ENCODE results near the gene EPS15. TPM values are rescaled to one million over a fixed set of nuclear protein-coding genes. Genes with fewer than 3 reads are reported as not detected.
"Not testable (repeated sequence)": the region's sequence is repeated elsewhere in the genome, so short reads cannot be mapped to it uniquely, and the experiment has no call there.

Gene EPS15
- total and polyA plus RNA-seq, 4 donors = 8.8 to 52.1 (median 19.1) TPM

- Histone ChIP-seq H3K9ac (ENCODE audit: low read depth in 1 of 2, low read length in 2 of 2) (no peak overlapping the region), H3K27ac (ENCODE audit: low read depth in 1 of 2, low read length in 2 of 2) (no peak overlapping the region), H3K4me1 (ENCODE audit: control insufficient read depth in 4 of 4, insufficient read depth in 4 of 4, low read length in 3 of 4) (no peaks in the 10 kb centered on the region), H3K4me3 (ENCODE audit: low read depth in 1 of 3, low read length in 3 of 3) (no peak overlapping the region), H3K36me3 (ENCODE audit: control insufficient read depth in 4 of 4, insufficient read depth in 3 of 4, low read depth in 1 of 4, low read length in 3 of 4) (peaks cover 0 to 22% (median 8%) of the 10 kb centered on the region in 4 donors), H3K9me3 (ENCODE audit: control insufficient read depth in 4 of 4, low read length in 3 of 4) (no peaks in the 10 kb centered on the region), H3K27me3 (ENCODE audit: control insufficient read depth in 4 of 4, insufficient read depth in 4 of 4, low read length in 3 of 4) (no peaks in the 10 kb centered on the region)
- TF ChIP-seq, protein P1, sequence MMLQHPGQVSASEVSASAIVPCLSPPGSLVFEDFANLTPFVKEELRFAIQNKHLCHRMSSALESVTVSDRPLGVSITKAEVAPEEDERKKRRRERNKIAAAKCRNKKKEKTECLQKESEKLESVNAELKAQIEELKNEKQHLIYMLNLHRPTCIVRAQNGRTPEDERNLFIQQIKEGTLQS (IDR thresholded peaks at IDR 0.05) = no peak
- no peak for TF ChIP-seq MAX (IDR thresholded peaks at IDR 0.05)
- no peak for TF ChIP-seq NR2F2 (IDR thresholded peaks at IDR 0.05)
- TF ChIP-seq, protein P2, sequence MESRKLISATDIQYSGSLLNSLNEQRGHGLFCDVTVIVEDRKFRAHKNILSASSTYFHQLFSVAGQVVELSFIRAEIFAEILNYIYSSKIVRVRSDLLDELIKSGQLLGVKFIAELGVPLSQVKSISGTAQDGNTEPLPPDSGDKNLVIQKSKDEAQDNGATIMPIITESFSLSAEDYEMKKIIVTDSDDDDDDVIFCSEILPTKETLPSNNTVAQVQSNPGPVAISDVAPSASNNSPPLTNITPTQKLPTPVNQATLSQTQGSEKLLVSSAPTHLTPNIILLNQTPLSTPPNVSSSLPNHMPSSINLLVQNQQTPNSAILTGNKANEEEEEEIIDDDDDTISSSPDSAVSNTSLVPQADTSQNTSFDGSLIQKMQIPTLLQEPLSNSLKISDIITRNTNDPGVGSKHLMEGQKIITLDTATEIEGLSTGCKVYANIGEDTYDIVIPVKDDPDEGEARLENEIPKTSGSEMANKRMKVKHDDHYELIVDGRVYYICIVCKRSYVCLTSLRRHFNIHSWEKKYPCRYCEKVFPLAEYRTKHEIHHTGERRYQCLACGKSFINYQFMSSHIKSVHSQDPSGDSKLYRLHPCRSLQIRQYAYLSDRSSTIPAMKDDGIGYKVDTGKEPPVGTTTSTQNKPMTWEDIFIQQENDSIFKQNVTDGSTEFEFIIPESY (IDR thresholded peaks at IDR 0.05) = no peak
- no peak for TF ChIP-seq CTCF (IDR thresholded peaks at IDR 0.05; ENCODE audit: low read depth, low read length, missing input control)
- WGBS = 88% methylated on average over 4 of the region's 4 CpGs
- no peak for DNase-seq (ENCODE audit: low spot score)
Measured at GRCh38 chr1:51439895-51440294, 79.2 kb downstream of the EPS15 start.

GRCh38 chr1:51439053-51439452, 80.0 kb downstream of the EPS15 start:
- no peak overlapping the region for H3K4me3 ChIP-seq (ENCODE audit: low read depth in 1 of 3, low read length in 3 of 3)
- peaks cover 0 to 2% (median 0%) of the 10 kb centered on the region in 4 donors for H3K4me1 ChIP-seq (ENCODE audit: control insufficient read depth in 4 of 4, insufficient read depth in 4 of 4, low read length in 3 of 4)
- H3K9me3 ChIP-seq (ENCODE audit: control insufficient read depth in 4 of 4, low read length in 3 of 4) = no peaks in the 10 kb centered on the region
- peaks cover under 1 to 18% (median 4%) of the 10 kb centered on the region in 4 donors for H3K36me3 ChIP-seq (ENCODE audit: control insufficient read depth in 4 of 4, insufficient read depth in 3 of 4, low read depth in 1 of 4, low read length in 3 of 4)
- H3K27ac ChIP-seq (ENCODE audit: low read depth in 1 of 2, low read length in 2 of 2) = no peak overlapping the region
- H3K9ac ChIP-seq (ENCODE audit: low read depth in 1 of 2, low read length in 2 of 2) = no peak overlapping the region
- DNase-seq (ENCODE audit: low spot score) = no peak
- no peak for TF ChIP-seq TAF1 (conservative IDR thresholded peaks at IDR 0.05)
- H3K27me3 ChIP-seq (ENCODE audit: control insufficient read depth in 4 of 4, insufficient read depth in 4 of 4, low read length in 3 of 4) = no peaks in the 10 kb centered on the region

DNA sequence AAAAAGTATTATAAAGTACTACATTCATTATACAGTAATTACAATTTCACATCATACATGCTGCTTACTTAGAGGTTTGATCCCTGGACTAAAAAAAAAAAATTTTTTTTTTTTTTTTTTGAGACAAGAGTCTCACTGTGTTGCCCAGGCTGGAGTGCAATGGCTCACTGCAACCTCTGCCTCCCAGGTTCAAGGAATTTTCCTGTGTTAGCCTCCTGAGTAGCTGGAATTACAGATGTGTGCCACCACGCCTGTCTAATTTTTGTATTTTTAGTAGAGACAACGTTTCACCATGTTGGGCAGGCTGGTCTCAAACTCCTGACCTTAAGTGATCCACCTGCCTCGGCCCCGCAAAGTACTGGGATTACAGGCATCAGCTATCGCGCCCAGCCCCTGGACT, 81.7 kb downstream of the EPS15 start:
- not testable (repeated sequence) for H3K9me3 ChIP-seq (ENCODE audit: control insufficient read depth in 4 of 4, low read length in 3 of 4); H3K4me1 ChIP-seq (ENCODE audit: control insufficient read depth in 4 of 4, insufficient read depth in 4 of 4, low read length in 3 of 4); H3K4me3 ChIP-seq (ENCODE audit: low read depth in 1 of 3, low read length in 3 of 3); DNase-seq (ENCODE audit: low spot score); H3K27me3 ChIP-seq (ENCODE audit: control insufficient read depth in 4 of 4, insufficient read depth in 4 of 4, low read length in 3 of 4); H3K9ac ChIP-seq (ENCODE audit: low read depth in 1 of 2, low read length in 2 of 2); H3K27ac ChIP-seq (ENCODE audit: low read depth in 1 of 2, low read length in 2 of 2)
- WGBS = 97% methylated on average over 6 of the region's 6 CpGs
- H3K36me3 ChIP-seq (ENCODE audit: control insufficient read depth in 4 of 4, insufficient read depth in 3 of 4, low read depth in 1 of 4, low read length in 3 of 4) = peaks cover 0 to 19% (median 4%) of the 10 kb centered on the region in 4 donors

- Histone ChIP-seq H3K9ac (ENCODE audit: low read depth in 1 of 2, low read length in 2 of 2) (no peak overlapping the region), H3K27me3 (ENCODE audit: control insufficient read depth in 4 of 4, insufficient read depth in 4 of 4, low read length in 3 of 4) (no peaks in the 10 kb centered on the region), H3K36me3 (ENCODE audit: control insufficient read depth in 4 of 4, insufficient read depth in 3 of 4, low read depth in 1 of 4, low read length in 3 of 4) (peaks cover 0 to 19% (median 4%) of the 10 kb centered on the region in 4 donors), H3K9me3 (ENCODE audit: control insufficient read depth in 4 of 4, low read length in 3 of 4) (no peaks in the 10 kb centered on the region), H3K4me3 (ENCODE audit: low read depth in 1 of 3, low read length in 3 of 3) (no peak overlapping the region), H3K27ac (ENCODE audit: low read depth in 1 of 2, low read length in 2 of 2) (no peak overlapping the region), H3K4me1 (ENCODE audit: control insufficient read depth in 4 of 4, insufficient read depth in 4 of 4, low read length in 3 of 4) (peaks cover 0 to 2% (median 0%) of the 10 kb centered on the region in 4 donors)
- no peak for DNase-seq (ENCODE audit: low spot score)
- WGBS = 87% methylated on average over 5 of the region's 5 CpGs
- TF ChIP-seq EGR1 (IDR thresholded peaks at IDR 0.05; ENCODE audit: low read depth in 2 of 2) (no peak), TAF1 (conservative IDR thresholded peaks at IDR 0.05) (no peak), SP1 (IDR thresholded peaks at IDR 0.05) (no peak), HNF4G (IDR thresholded peaks at IDR 0.05) (no peak), RAD21 (IDR thresholded peaks at IDR 0.05) (no peak), RXRA (IDR thresholded peaks at IDR 0.05) (no peak), MAX (IDR thresholded peaks at IDR 0.05) (no peak), HNF4A (conservative IDR thresholded peaks at IDR 0.05) (no peak), JUND (IDR thresholded peaks at IDR 0.05) (no peak), GABPA (IDR thresholded peaks at IDR 0.05 in 1 of 2, conservative IDR thresholded peaks at IDR 0.05 in 1 of 2) (no peak), CTCF (IDR thresholded peaks at IDR 0.05; ENCODE audit: low read depth, low read length, missing input control) (no peak)
- TF ChIP-seq, protein P2 (IDR thresholded peaks at IDR 0.05) = no peak
Measured at GRCh38 chr1:51435878-51436277, 83.2 kb downstream of the EPS15 start.

All from liver (tissue), 9 donors.